ENCODE data around the gene TAF4B. TPM values are rescaled to one million over a fixed set of nuclear protein-coding genes. Genes with fewer than 3 reads are reported as not detected.
A peak's percentile ranks its signal among the peaks of the same experiment; 100 is the strongest.

The TAF4B gene
- total RNA-seq, 1 experiment from 2014 or later: 4.0 TPM

DNA sequence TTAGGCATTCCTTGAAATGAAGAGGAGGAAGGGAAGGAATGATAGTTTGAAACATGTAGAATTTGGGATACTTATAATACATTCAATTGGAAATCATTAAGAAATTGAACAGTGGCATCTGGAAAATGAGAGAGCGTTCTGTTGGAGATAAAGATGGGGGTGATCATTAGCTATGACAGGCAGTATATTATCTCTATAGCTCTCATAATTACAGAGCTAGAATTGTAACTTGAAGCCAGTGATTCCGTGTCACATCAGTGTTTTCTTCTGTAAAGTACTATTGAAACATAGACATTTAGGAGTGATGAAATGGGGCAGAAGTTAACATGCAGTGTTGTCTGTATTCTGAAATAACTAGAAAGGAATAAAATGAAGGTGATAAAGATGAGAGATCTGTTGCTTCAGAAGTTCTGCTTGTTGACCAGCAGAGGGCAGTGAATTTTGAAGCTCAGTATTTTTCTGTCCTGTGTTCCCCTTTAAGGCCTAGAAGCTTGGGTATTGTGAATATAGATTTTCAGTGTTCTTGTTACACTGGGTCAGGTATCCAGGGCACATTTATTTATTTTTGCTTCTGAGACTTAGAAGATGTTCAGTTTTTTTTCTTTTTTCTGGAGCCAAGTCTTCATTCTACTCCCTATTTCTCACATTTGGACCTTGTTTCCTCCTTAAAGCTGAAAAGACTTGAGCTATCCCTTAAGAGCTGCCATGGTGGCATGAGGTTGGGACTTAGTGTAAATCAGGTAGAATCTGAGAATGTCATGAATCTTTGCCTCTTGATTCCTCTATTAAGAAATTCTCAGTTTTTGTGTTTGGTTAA is 157.4 kb downstream of the TAF4B start:
- DNase-seq (ENCODE audit: low spot score): peak; percentile 51

DNA sequence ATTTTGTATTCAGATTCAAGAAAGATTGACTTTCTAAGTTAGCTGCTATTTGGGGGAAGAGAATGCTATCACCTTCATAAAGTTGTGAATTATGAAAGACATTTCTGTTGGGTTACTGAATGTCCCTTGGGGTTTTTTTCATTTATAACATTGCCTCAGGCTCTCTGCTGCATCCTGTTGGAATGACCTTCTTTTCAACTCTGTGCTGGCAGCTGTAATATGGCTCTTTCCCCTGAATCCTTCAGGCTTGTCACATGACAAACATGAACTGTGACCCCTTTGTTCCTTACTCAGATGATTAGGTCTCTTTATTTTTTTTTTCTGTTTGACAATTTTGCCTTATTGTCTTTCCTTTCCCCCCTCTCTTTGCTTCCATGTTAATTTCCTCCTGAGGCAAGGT is 159.8 kb downstream of the TAF4B start:
- DNase-seq (ENCODE audit: low spot score): peak; percentile 73

DNA sequence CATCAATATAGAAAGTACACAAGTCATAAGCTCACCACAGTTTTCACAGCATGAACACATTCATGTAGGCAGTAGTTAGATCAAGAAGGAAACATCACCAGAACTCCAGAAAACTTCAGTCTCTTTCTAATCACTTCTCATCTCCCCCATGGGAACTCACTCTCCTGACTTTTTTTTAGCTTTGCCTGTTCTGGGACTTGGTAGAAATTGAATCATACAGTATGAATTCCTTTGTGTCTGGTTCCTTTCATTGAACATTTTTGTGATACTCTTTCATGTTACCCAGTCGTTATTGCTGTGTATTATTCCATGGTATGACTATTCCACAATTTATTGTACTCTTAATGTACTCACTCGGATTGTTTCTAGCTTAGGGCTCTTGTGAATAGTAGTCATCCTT is 160.2 kb downstream of the TAF4B start:
- DNase-seq (ENCODE audit: low spot score): no peak

DNA sequence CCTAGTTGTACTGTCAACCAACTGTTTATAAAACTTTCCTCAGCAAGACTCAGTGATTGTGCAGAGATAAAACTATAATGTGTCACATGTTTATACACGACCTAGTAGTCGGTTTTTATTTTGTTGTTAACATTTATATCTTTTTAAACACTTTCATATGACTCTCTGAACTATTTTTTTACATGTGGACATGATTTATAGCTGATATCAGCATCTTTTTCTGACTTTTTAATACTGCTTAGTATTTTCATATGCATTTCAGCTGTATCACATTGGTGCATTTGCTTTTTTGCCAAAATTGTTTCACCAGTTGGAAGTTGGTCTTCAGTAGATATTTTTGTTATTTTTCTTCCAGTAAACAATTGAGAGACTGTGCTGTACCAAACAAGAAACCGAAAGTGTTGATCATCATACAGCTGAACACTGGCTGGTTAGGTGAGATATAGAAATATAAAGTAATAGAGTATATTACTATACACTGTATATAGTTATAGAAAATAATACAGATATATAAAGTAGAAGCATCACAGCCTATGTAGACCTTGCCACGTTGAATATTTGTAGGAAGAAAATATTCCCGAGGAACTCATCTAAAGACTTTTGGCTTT is 167.9 kb downstream of the TAF4B start:
- DNase-seq (ENCODE audit: low spot score): no peak

DNA sequence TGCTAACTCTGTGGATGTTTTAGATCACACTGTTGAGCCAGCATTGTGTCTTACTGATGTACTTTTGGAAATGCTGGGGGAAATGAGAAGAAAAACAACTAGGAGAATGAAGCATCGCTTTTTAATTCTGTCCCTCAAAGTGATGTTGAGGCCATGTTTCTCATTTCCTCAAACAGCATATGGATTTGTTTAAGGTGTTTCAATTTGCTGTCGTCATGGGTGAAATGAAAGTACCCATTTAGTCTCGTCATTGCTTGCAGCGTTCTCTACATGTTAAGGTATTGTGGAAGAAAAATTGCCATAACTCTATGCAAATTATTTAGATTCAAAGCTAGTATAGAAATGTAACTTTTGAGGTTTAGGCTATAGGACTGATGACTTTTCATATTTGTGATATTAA is 170.8 kb downstream of the TAF4B start:
- DNase-seq (ENCODE audit: low spot score): no peak

DNA sequence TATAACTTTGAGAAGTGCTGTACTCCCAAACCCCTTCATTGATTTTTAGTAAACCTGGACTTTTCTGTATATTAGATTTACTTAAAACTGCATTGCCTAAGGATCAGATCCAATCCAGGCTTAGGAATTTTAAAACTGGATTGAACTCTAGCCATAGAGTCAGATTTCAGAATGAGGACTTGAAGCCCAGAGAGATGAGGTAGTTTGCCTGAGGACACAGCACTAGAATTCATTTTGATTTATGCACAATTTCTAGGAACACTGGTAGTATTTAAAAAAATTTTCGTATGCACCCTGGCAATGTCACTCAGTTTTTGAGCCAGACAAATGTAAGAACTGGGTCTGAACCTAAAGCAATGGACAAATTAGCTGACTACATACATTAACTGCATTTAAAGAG is 177.2 kb downstream of the TAF4B start:
- DNase-seq (ENCODE audit: low spot score): no peak

DNA sequence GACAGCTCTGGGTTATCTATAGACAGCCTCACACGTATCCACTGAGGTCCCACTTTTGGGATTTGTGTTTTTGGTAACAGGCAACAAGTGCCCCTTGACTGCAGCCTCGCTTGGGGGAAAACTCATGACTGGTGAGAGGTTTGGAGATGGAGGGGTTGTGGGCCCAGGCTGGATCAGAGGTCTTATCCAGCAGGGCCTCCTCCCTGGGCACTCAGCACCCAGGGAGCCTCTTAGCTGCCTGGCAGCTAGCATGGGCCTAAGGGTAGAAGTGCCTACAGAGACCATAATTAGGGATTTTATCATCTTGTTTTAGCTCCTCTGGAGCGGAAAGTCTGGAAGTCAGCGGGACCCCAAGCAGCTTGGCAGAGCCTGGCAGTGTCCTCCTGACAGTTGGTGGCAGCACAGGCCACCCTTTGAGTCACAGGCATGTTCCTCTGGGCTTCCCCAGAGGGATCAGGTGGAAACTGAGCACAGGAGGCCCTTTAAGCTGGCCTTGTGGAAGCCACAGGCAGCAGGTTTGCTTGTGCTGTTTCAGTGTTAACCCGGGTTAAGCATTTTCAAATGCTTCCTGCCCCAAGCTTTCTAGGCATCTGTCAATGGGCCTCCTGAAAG is 179.1 kb downstream of the TAF4B start:
- peak; percentile 23 for DNase-seq (ENCODE audit: low spot score)

DNA sequence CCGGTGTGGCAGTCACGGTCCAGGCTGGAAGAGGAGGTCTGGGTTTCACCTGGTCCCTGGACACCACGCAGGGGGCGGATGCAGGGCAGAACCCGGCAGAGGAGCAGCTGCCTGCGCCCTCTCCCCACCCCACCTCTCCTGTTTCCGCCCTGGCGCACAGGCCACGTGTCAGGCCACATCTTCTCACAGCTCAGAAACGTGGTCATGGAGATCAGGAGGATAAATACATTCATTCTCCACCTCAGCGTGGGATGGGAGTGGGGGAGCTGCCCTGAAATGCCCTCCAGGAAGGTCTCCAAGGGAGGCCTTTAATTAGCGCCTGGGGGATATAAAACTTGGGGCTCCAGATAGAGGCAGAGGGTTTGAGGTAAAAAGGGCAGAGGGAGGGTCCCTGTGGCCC is 180.1 kb downstream of the TAF4B start:
- no peak for DNase-seq (ENCODE audit: low spot score)

DNA sequence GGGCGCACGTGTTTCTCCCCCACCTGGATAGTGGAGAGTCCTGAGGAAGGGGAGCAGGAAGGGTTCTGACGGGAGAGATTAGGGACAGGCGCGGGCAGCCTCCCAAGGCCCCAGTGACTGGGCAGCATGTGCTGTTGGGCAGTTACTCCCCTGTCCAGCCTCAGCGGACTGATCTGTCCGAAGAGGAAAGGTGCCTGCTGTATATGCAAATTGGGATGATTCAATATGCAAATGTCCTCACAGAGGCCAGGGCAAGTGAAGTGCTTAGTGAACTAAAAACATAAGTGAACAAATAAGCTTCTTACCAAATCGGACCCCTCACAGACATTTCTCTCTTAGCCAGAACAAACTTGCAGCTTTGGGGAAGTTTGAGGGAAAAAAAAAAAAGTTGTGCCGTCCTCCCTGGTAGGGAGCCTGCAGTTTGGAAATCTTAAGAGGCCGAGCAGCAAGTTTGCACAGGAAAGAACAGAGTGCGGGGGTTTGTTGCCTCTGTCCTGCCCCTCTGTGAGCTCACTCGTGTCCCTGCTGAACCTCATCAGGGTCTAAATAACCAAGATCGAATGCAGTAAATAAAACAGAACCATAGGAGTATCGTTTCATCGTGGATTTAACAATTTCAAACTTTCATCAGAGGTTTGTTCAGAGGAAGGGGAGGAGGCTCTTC is 180.7 kb downstream of the TAF4B start:
- no peak for DNase-seq (ENCODE audit: low spot score)

DNA sequence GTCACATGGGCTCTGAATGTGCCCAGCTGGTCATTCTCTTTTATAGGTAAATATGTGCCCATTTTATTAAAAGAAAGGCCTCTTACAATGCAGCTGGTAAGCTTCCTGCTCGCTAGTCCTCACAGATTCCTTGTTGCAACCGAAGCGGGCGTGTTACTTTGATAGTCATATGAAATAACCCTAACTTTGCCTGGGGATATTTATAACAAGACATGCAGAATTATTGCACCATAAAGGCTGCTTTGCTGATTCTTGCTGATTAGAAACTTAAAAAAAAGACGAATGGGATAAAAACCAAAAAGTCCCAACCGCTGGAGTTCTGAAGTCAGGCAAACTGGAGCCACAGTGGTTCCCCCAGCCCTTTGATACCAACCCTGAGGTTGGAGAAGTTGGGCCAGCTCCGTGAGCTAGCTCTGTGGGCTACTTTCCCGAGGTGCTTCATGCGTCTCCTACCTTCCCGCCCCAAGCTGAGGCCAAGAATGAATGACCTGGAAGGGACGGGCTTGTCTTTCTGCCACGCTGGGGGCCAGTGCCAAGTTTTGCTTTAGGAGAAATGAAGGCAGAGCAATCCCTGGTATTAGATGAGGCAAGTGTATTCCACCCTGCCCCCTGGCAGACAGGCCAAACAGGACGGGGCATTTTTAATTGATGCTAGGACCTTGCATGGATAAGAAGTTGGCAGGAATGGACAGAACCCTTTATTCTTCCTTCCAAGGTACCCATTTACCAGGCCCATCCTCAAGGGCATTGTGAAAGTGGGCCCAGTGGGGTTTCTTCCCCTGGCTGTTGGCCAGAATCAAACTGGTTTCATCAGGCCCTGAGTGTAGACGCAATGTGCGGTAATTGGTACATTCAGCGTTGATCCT is 181.7 kb downstream of the TAF4B start:
- DNase-seq (ENCODE audit: low spot score): no peak

DNA sequence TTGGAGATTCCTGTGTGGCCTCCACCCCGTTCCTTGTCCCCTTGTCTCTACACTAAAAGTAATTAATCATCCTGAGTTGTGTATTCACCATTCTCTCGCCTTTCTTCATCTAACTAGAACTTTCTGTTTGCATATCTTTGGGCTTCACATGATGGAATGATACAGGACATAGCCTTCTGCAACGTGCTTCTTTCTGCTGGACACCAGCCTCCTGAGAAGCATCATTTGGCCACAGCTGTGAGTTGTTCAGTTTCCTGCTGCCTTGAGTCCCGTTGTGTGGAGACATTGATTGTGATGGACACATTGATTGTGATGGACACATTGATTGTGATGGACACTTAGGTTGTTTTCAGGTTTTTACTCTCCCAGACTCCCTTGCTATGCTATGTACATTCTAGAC is 182.8 kb downstream of the TAF4B start:
- DNase-seq (ENCODE audit: low spot score): no peak

DNA sequence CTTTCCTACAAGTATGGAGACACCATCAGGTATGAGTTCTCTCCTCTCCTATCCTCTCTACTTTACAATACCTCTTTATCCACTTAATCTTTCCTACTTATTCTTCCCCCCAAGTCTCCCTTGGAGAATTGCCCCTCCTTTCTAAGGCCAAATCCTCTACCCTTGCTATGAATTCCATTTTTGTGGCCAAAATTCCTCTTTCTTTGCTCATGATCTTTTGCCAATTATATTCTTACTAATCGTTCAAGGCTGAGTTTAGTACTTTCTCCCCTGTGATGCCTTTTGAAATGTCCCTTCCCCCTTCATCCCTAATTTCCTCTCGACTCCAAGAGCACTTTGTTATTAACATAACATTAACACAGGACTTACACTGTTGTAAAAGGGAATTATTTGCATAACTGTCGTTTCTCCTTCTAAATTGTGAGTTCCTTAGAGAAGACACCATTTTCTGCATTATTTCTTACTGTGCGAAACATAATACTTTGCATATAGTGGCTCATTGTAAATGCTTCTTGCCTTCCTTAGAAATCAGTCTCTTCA is 188.7 kb downstream of the TAF4B start:
- no peak for DNase-seq (ENCODE audit: low spot score)

DNA sequence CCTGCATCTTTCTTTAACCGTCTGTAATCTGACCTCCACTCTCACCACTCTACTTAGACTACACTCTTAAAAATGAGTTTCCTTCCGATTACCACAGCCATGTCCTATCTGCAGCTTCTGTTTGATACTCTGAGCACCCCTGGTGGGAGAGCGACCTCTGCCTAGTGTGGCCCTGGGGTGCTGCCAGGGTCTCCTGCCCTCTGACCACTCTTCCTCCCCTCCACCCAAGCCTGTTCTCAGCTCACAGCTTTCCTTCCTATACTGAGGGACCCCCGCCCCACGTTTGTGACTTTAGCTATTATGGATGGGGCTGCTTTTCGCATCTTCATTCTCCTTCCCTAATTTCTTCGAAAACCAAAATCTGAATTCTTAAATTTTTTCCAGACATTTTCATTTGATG is 189.4 kb downstream of the TAF4B start:
- no peak for DNase-seq (ENCODE audit: low spot score)

DNA sequence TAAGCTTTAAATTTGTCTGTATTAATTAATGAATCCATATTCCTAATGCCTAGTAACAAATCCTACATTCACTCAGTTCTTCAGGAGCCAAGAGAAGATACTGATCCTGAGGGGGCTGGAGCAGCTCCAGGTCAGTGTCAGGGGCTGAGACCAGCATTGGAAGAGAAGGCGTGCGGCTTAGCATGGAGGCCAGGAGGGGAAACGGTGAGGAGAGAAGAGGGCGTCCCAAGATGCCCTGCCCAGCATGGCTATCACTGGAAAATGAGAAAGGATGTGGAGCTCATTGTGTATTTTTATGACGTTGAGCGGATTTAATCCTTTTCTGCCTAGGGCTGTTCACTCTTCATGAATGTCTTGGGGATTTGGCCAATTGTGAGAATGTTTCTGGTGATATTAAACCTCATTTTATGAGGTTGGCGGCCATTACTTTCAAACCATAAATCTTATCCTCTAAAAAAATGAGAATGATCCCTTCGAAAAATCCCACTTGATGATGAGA is 190.5 kb downstream of the TAF4B start:
- no peak for DNase-seq (ENCODE audit: low spot score)

DNA sequence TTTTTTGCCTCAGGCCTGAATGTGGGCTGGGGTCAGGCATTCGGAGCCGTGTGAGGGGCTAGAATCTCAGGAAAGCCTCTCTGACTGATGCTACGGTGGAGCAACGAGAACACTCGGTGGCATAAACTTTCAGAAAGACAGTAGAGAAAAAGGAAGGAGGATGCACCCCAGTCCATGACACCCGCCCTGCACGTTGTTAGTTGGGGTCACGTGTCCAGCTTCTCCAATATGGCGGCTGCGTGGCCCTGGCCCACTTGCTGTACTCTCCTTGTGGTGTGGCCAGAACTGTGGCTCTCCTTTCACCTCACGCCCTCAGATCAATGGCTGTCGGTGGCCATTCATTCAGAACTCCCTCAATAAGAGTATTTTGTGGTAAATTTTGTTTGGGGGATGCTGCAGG is 190.9 kb downstream of the TAF4B start:
- no peak for DNase-seq (ENCODE audit: low spot score)

DNA sequence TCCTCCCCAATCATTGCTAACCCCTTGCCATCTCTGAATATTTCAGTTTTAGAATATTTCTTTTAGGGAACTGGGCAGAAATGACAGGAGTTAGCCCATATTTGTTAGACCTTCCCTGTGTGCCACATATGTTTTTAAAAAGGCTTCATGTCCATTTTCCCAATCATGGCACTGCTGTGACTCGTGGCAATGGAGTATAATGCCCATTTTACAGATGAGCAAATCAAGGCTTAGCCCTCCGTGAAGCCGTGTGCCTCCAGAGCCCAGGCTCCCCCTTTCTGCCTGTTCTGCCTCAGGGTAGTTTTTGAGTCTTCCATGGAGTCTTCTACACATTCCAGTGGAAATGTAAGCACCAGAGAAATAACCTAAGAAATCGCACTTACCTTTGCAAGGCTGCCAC is 192.0 kb downstream of the TAF4B start:
- DNase-seq (ENCODE audit: low spot score): no peak

DNA sequence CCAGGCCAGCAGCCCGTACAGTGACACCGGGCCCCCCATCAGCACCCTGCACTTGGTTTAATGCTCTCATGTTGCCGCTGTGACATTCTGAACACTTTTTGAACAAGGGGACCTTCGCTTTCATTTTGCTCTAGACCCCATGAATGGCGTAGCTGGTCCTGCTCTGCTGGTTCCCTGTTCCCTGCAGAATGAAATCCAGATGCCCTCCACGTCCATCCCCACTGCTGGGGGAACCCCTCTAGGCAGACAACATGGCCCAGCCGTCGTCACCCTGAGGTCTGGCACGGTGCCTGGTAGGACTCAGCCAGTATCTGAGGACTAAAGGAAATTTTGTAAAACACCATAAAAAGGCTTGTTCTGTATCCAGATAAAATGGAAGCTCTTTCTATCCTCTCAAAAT is 193.5 kb downstream of the TAF4B start:
- DNase-seq (ENCODE audit: low spot score): no peak

DNA sequence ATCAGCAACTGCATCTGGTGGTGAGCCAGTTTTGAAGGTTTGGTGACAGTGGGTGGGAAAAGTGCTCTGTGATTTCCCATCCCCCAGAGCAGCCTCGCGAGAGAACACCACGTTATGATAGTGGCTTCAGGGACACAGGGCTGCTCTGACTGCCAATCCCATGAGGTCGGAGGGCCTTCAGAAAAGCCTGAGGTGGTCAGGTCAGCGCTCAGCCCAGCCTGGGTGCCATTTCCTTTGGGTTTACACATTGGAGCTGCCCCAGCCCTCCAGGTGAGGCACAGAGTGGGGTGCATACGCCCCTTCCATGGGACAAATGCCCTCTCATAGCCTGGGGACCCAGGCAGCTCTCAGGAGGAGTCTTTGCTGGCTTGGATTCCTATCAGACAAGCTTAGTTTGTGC is 195.3 kb downstream of the TAF4B start:
- DNase-seq (ENCODE audit: low spot score): no peak

DNA sequence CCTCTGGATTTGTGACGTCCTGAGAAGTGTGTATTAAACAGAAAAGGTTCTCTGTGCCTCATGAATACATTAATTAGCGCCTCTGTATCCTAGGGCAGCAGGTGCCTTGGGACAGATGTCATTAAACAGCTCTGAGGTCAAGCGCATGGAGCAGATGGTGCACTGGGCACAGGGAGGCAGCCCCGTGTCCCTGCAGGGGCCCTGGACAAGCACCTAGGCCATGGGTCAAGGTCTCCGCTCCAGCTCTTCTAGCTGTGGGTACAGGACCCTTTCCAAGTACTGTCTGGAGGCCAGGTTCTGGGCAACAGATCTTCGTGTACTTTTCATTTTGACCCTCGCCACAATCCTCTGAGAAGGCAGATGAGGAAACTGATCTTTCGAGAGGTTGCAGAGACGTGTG is 195.7 kb downstream of the TAF4B start:
- no peak for DNase-seq (ENCODE audit: low spot score)

DNA sequence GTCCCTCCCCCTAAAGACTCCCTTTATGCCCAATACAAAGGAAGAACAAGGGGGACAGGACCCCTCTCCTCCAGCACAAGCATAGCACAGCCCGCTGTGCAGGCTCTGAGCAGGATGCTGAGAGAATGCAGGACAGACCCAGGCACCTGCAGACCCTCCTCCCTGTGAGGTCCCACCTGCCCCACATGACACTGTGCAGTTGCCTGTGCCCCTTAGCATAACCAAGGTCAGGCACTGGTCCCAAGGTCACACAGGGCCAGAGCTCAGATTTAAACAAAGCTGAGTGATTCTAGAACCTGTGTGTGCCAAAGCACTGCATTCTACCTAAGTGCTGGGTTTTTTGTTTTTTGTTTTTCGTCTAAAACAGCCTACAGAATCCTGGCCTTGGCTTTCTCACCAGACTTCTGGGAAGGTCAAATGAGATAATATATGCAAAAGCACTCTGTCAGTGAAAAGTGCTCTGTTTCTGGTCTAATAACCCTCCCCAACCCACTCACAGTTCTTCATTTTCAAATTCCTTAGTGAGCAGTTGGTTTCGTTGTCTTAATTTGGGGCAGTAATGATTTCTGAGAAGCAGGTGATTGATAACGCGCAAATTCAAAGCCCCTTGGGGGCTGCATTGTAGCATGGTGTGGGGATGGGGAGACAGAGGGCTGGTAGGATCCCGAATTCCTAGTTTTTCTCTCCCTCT is 196.4 kb downstream of the TAF4B start:
- DNase-seq (ENCODE audit: low spot score): no peak
